RCC 7860 (cell line): ENCODE data around the gene NBPF11.
"Not testable (repeated sequence)": the region's sequence is repeated elsewhere in the genome, so short reads cannot be mapped to it uniquely, and the experiment has no call there.

Experiments
- DNase-seq: peaks from one replicate; pipeline ENCODE4 v3.0.0-alpha.2; 2015; ENCODE audit warnings: low spot score
- FAIRE-seq: peaks from 2 replicates; lab custom pipeline; 2012; peaks lifted over from hg19 to GRCh38; lab: Jason Lieb, UNC

The NBPF11 gene

GRCh38 chr1:148151371-148151819, 686 bp downstream of the NBPF11 start:
- FAIRE-seq, DNase-seq: not testable (repeated sequence)

- FAIRE-seq, result peak; percentile 76
- peak; percentile 57 for DNase-seq
Observed at GRCh38 chr1:148150945-148151344, 1.1 kb downstream of the NBPF11 start.

GRCh38 chr1:148150014-148150413, 2.1 kb downstream of the NBPF11 start:
- not testable (repeated sequence) for FAIRE-seq, DNase-seq

GRCh38 chr1:148149050-148149815, 2.8 kb downstream of the NBPF11 start:
- not testable (repeated sequence) for FAIRE-seq, DNase-seq

- FAIRE-seq, result not testable (repeated sequence)
Observed at GRCh38 chr1:148147052-148147838, 4.8 kb downstream of the NBPF11 start.

GRCh38 chr1:148146191-148146997, 5.7 kb downstream of the NBPF11 start:
- DNase-seq, FAIRE-seq: not testable (repeated sequence)

More at GRCh38 chr1:148147052-148147838, 4.8 kb downstream of the NBPF11 start:
- not testable (repeated sequence) for DNase-seq

- FAIRE-seq, DNase-seq: not testable (repeated sequence)
Observed at GRCh38 chr1:148143223-148143622, 8.9 kb downstream of the NBPF11 start.

GRCh38 chr1:148141936-148142335, 10.1 kb downstream of the NBPF11 start:
- not testable (repeated sequence) for FAIRE-seq, DNase-seq

GRCh38 chr1:148138606-148139005, 13.5 kb downstream of the NBPF11 start:
- FAIRE-seq, DNase-seq: not testable (repeated sequence)

- FAIRE-seq, result not testable (repeated sequence)
Observed at GRCh38 chr1:148122341-148122740, 29.7 kb downstream of the NBPF11 start.

GRCh38 chr1:148120395-148120794, 31.7 kb downstream of the NBPF11 start:
- not testable (repeated sequence) for FAIRE-seq, DNase-seq

More at GRCh38 chr1:148122341-148122740, 29.7 kb downstream of the NBPF11 start:
- DNase-seq, result not testable (repeated sequence)

GRCh38 chr1:148095732-148096131, 56.3 kb downstream of the NBPF11 start:
- not testable (repeated sequence) for DNase-seq, FAIRE-seq

- not testable (repeated sequence) for DNase-seq, FAIRE-seq
Observed at GRCh38 chr1:148086196-148086595, 65.9 kb downstream of the NBPF11 start.

GRCh38 chr1:148081205-148081604, 70.9 kb downstream of the NBPF11 start:
- not testable (repeated sequence) for DNase-seq
- FAIRE-seq, result peak; percentile 56

- DNase-seq, FAIRE-seq: not testable (repeated sequence)
Observed at GRCh38 chr1:148078632-148079519, 73.2 kb downstream of the NBPF11 start.

- not testable (repeated sequence) for FAIRE-seq, DNase-seq
Observed at GRCh38 chr1:148078090-148078489, 74.0 kb downstream of the NBPF11 start.

- not testable (repeated sequence) for DNase-seq, FAIRE-seq
Observed at GRCh38 chr1:148077458-148077857, 74.6 kb downstream of the NBPF11 start.

GRCh38 chr1:148073392-148073791, 78.7 kb downstream of the NBPF11 start:
- FAIRE-seq, result peak; percentile 91
- DNase-seq, result not testable (repeated sequence)

- not testable (repeated sequence) for DNase-seq, FAIRE-seq
Observed at GRCh38 chr1:148068606-148069005, 83.5 kb downstream of the NBPF11 start.
